PC-9 (cell line): ENCODE data around the gene COX4I1. TPM values are rescaled to one million over a fixed set of nuclear protein-coding genes. Genes with fewer than 3 reads are reported as not detected.
A peak's percentile ranks its signal among the peaks of the same experiment; 100 is the strongest.

Source experiments
- BruUV-seq: library from RNA; stranded (reverse); fragments of 400-500 nt; replicated peaks from 2 replicates; lab custom pipeline; 2021; lab: Mats Ljungman, UMichigan
- CTCF ChIA-PET: fragments of 300-600 bp; sonication (Branson Sonifier 250); formaldehyde crosslinking; loops from one replicate; lab custom pipeline; 2022; ENCODE audit warnings: antibody characterized with exemption; lab: Charles Lee
- POLR2A ChIA-PET: fragments of 300-600 bp; sonication (Branson Sonifier 250); formaldehyde crosslinking; loops from one replicate; lab custom pipeline; 2022; ENCODE audit warnings: antibody characterized with exemption; ENCODE audit not compliant: unreplicated experiment; lab: Charles Lee
- DNase-seq, 2 experiments: peaks; one replicate each; pipeline versions ENCODE4 v3.0.0 to v3.0.0-alpha.2; 2015 to 2022; ENCODE audit warnings: mixed read lengths in 1 of 2
- H2AFZ ChIP-seq: fragments of 200-600 bp; sonication (generic); 2 replicates; pipeline ENCODE4 v1.8.1; 2017; ENCODE audit warnings: antibody characterized with exemption
- H3F3A ChIP-seq: fragments of 200-600 bp; sonication (generic); 2 replicates; pipeline ENCODE4 v1.8.1; 2017; ENCODE audit warnings: antibody characterized with exemption, mild to moderate bottlenecking, low read depth; ENCODE audit not compliant: insufficient read depth
- H3K27ac ChIP-seq: fragments of 200-600 bp; sonication (generic); 2 replicates; pipeline ENCODE4 v1.6.1; 2016; ENCODE audit warnings: mixed run types
- H3K27me3 ChIP-seq: fragments of 200-600 bp; sonication (generic); 2 replicates; pipeline ENCODE4 v1.6.1; 2016; ENCODE audit warnings: low read depth, mixed run types; ENCODE audit not compliant: insufficient read depth
- H3K36me3 ChIP-seq: fragments of 200-600 bp; sonication (generic); 2 replicates; pipeline ENCODE4 v1.6.1; 2016; ENCODE audit warnings: low read depth, mixed run types
- H3K4me1 ChIP-seq: fragments of 200-600 bp; sonication (generic); replicated peaks from 2 replicates; pipeline ENCODE4 v1.6.1; 2016; ENCODE audit warnings: mixed run types; ENCODE audit not compliant: insufficient read depth
- H3K4me2 ChIP-seq: fragments of 200-600 bp; sonication (generic); 2 replicates; pipeline ENCODE4 v1.6.1; 2017; ENCODE audit warnings: mixed run types
- H3K4me3 ChIP-seq: fragments of 200-600 bp; sonication (generic); 2 replicates; pipeline ENCODE4 v1.6.1; 2016; ENCODE audit warnings: mixed run types
- H3K79me2 ChIP-seq: fragments of 200-600 bp; sonication (generic); 2 replicates; pipeline ENCODE4 v1.6.1; 2017; ENCODE audit warnings: low read depth, mixed run types
- H3K9me2 ChIP-seq: fragments of 200-600 bp; sonication (generic); 2 replicates; pipeline ENCODE4 v1.8.1; 2017; ENCODE audit warnings: mild to moderate bottlenecking; ENCODE audit not compliant: insufficient read depth
- H3K9me3 ChIP-seq: fragments of 200-600 bp; sonication (generic); 2 replicates; pipeline ENCODE4 v1.8.1; 2016; ENCODE audit warnings: low read depth; ENCODE audit not compliant: insufficient read depth
- H4K20me1 ChIP-seq: fragments of 200-600 bp; sonication (generic); 2 replicates; pipeline ENCODE4 v1.8.1; 2017; ENCODE audit not compliant: insufficient read depth
- EZH2 ChIP-seq: fragments of 200-600 bp; sonication (generic); IDR thresholded peaks from 2 replicates; pipeline ENCODE4 v1.8.0; 2017; ENCODE audit warnings: antibody characterized with exemption, low read depth
- intact Hi-C: fragments of 100-400 bp; cut with micrococcal nuclease; formaldehyde crosslinking; loops from one replicate; pipeline ENCODE4 v1.10.0; 2022; ENCODE audit not compliant: unreplicated experiment
- total RNA-seq: library from RNA; stranded (reverse); gene quantifications from 2 replicates; pipeline ENCODE4 v1.2.3, GENCODE V29; 2021
- TF ChIP-seq, protein P1 (sequence below): fragments of 200-600 bp; sonication (generic); conservative IDR thresholded peaks from 2 replicates; pipeline ENCODE4 v1.6.1; 2017; ENCODE audit warnings: mixed run types, antibody characterized with exemption, mild to moderate bottlenecking, moderate library complexity

The COX4I1 gene
- total RNA-seq, 1 experiment from 2014 or later: 468 TPM

DNA sequence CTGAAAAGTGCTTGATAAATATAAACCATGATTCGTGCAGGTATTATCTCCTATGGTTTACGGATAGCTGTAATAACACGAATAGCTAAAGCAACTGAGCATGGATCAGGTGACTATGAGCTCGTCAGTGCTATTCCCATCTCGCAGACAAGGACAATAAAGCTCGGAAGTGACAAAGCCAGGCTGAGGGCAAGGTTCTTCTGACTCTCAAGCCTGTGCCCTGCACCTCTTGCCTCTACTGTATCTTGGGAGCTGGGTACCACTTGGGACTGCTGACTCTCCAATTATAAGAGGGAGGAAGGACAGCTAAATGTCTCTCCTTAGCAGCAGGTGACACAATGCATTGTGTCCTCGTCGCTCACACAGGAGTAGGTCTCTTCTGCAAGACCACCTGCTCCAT is 49.9 kb downstream of the COX4I1 start:
- intact Hi-C loops: no loop called here
- ChIA-PET POLR2A (no interaction called here), CTCF (no interaction called here)
- H3K9me2 ChIP-seq: no peaks in the 10 kb centered on the region
- no peaks in the 10 kb centered on the region for H3K9me3 ChIP-seq
- no peak for DNase-seq
- no peak overlapping the region for H3K4me2 ChIP-seq
- H3F3A ChIP-seq: no peaks in the 10 kb centered on the region
- BruUV-seq: no TSS peak
- TF ChIP-seq EZH2: no peak
- TF ChIP-seq, protein P1, sequence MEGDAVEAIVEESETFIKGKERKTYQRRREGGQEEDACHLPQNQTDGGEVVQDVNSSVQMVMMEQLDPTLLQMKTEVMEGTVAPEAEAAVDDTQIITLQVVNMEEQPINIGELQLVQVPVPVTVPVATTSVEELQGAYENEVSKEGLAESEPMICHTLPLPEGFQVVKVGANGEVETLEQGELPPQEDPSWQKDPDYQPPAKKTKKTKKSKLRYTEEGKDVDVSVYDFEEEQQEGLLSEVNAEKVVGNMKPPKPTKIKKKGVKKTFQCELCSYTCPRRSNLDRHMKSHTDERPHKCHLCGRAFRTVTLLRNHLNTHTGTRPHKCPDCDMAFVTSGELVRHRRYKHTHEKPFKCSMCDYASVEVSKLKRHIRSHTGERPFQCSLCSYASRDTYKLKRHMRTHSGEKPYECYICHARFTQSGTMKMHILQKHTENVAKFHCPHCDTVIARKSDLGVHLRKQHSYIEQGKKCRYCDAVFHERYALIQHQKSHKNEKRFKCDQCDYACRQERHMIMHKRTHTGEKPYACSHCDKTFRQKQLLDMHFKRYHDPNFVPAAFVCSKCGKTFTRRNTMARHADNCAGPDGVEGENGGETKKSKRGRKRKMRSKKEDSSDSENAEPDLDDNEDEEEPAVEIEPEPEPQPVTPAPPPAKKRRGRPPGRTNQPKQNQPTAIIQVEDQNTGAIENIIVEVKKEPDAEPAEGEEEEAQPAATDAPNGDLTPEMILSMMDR: no peak
- no peak overlapping the region for H2AFZ ChIP-seq
- H3K27me3 ChIP-seq: peaks cover 97% of the 10 kb centered on the region
- H3K27ac ChIP-seq: no peak overlapping the region
- H3K79me2 ChIP-seq: no peaks in the 10 kb centered on the region
- no peak overlapping the region for H3K4me3 ChIP-seq
- H3K36me3 ChIP-seq: no peaks in the 10 kb centered on the region
- H3K4me1 ChIP-seq: no peaks in the 10 kb centered on the region
- H4K20me1 ChIP-seq: 0 out of 2 replicates have a peak, but pooled peaks cover 3% of the 10 kb centered on the region

DNA sequence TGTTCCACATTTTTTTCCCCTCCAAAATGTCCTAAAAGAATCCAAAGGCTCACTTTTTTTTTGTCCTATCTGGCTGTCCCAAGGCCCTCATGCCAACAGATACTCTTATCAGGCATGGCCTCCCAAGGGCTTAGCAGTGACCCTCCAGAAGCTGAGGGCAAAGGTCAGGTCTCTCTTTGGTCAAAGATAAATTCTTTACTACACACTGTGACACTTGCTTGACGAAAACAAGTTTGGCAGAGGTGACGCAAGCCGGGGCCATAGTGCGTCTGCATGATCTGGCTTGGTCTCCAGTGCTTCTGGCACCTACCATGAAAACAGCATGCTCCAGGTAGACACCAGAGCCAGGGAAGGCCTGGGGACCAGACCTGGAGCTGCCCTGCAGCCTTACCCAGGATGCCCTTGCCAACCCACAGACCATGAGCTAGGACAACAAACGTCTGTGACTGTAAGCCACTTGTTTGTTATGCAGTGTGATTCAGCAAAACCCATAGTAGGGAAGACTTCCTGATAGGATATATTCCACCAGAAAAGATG is 50.9 kb downstream of the COX4I1 start:
- no TSS peak for BruUV-seq

GRCh38 chr16:85851034-85851785 is 51.7 kb downstream of the COX4I1 start:
- H3K4me1 ChIP-seq: no peaks in the 10 kb centered on the region
- H2AFZ ChIP-seq: no peak overlapping the region
- POLR2A ChIA-PET: no interaction called here
- DNase-seq: no peak
- no peaks in the 10 kb centered on the region for H3K9me3 ChIP-seq
- no peak overlapping the region for H3K27ac ChIP-seq
- no peak overlapping the region for H3K4me3 ChIP-seq
- H4K20me1 ChIP-seq: no peaks in the 10 kb centered on the region
- H3F3A ChIP-seq: no peaks in the 10 kb centered on the region
- H3K79me2 ChIP-seq: no peaks in the 10 kb centered on the region
- CTCF ChIA-PET: no interaction called here
- no peak overlapping the region for H3K4me2 ChIP-seq
- no peaks in the 10 kb centered on the region for H3K36me3 ChIP-seq
- H3K9me2 ChIP-seq: no peaks in the 10 kb centered on the region
- no peak for TF ChIP-seq EZH2
- TF ChIP-seq, protein P1: no peak
- intact Hi-C loops: no loop called here
- BruUV-seq: no TSS peak
- peaks cover 98% of the 10 kb centered on the region for H3K27me3 ChIP-seq

More for the DNA sequence above, 50.9 kb downstream of the COX4I1 start:
- Histone ChIP-seq H3K4me1 (no peaks in the 10 kb centered on the region), H3K36me3 (no peaks in the 10 kb centered on the region), H4K20me1 (no peaks in the 10 kb centered on the region), H3K9me3 (no peaks in the 10 kb centered on the region), H3K9me2 (no peaks in the 10 kb centered on the region), H2AFZ (no peak overlapping the region), H3K4me3 (no peak overlapping the region), H3K79me2 (no peaks in the 10 kb centered on the region), H3K27me3 (peaks cover 95% of the 10 kb centered on the region), H3F3A (no peaks in the 10 kb centered on the region), H3K4me2 (no peak overlapping the region), H3K27ac (no peak overlapping the region)
- intact Hi-C loops: no loop called here
- TF ChIP-seq EZH2: no peak
- TF ChIP-seq, protein P1: no peak
- ChIA-PET CTCF (no interaction called here), POLR2A (no interaction called here)
- DNase-seq: peak in 1 of 2 experiments; percentile 34
